ENCODE data around the gene CAB39. TPM values are rescaled to one million over a fixed set of nuclear protein-coding genes. Genes with fewer than 3 reads are reported as not detected.
"Not testable (repeated sequence)": the region's sequence is repeated elsewhere in the genome, so short reads cannot be mapped to it uniquely, and the experiment has no call there.

CAB39 gene
- total and polyA plus RNA-seq, 2 donors = 49.2 to 53.2 TPM

- H3K4me3 ChIP-seq (ENCODE audit: low read length in 2 of 2) = no peak overlapping the region
- DNase-seq (ENCODE audit: low read depth in 6 of 9, low spot score in 9 of 9) = no peak
- H3K36me3 ChIP-seq (ENCODE audit: control insufficient read depth in 2 of 2, insufficient read depth in 2 of 2, low read length in 1 of 2) = no peaks in the 10 kb centered on the region
- H3K4me1 ChIP-seq (ENCODE audit: control insufficient read depth in 2 of 2, insufficient read depth in 2 of 2, low read length in 2 of 2) = no peaks in the 10 kb centered on the region
- no peaks in the 10 kb centered on the region for H3K27me3 ChIP-seq (ENCODE audit: control insufficient read depth in 2 of 2, insufficient read depth in 1 of 2, low read length in 1 of 2)
- WGBS = 96% methylated on average over 4 of the region's 4 CpGs
- no peak overlapping the region for H3K27ac ChIP-seq (ENCODE audit: low read depth in 1 of 2, low read length in 1 of 2)
- no peaks in the 10 kb centered on the region for H3K9me3 ChIP-seq (ENCODE audit: control insufficient read depth in 2 of 2, insufficient read depth in 1 of 2, low read length in 1 of 2)
These were observed 21.5 kb upstream of the CAB39 start for GRCh38 chr2:230691005-230691647.

- no peaks in the 10 kb centered on the region for H3K36me3 ChIP-seq (ENCODE audit: control insufficient read depth in 2 of 2, insufficient read depth in 2 of 2, low read length in 1 of 2)
- 96% methylated on average over 2 of the region's 2 CpGs for WGBS
These were observed 19.9 kb upstream of the CAB39 start for GRCh38 chr2:230692760-230693159.

GRCh38 chr2:230693411-230693810 is 19.2 kb upstream of the CAB39 start:
- no peaks in the 10 kb centered on the region for H3K36me3 ChIP-seq (ENCODE audit: control insufficient read depth in 2 of 2, insufficient read depth in 2 of 2, low read length in 1 of 2)
- WGBS = 96% methylated on average over 6 of the region's 6 CpGs
- H3K27me3 ChIP-seq (ENCODE audit: control insufficient read depth in 2 of 2, insufficient read depth in 1 of 2, low read length in 1 of 2) = no peaks in the 10 kb centered on the region
- no peaks in the 10 kb centered on the region for H3K9me3 ChIP-seq (ENCODE audit: control insufficient read depth in 2 of 2, insufficient read depth in 1 of 2, low read length in 1 of 2)
- no peak overlapping the region for H3K4me3 ChIP-seq (ENCODE audit: low read length in 2 of 2)
- DNase-seq (ENCODE audit: low read depth in 6 of 9, low spot score in 9 of 9) = no peak
- H3K27ac ChIP-seq (ENCODE audit: low read depth in 1 of 2, low read length in 1 of 2) = no peak overlapping the region
- no peaks in the 10 kb centered on the region for H3K4me1 ChIP-seq (ENCODE audit: control insufficient read depth in 2 of 2, insufficient read depth in 2 of 2, low read length in 2 of 2)

More at GRCh38 chr2:230692760-230693159, 19.9 kb upstream of the CAB39 start:
- H3K4me1 ChIP-seq (ENCODE audit: control insufficient read depth in 2 of 2, insufficient read depth in 2 of 2, low read length in 2 of 2) = no peaks in the 10 kb centered on the region
- no peaks in the 10 kb centered on the region for H3K27me3 ChIP-seq (ENCODE audit: control insufficient read depth in 2 of 2, insufficient read depth in 1 of 2, low read length in 1 of 2)
- H3K27ac ChIP-seq (ENCODE audit: low read depth in 1 of 2, low read length in 1 of 2) = no peak overlapping the region
- DNase-seq (ENCODE audit: low read depth in 6 of 9, low spot score in 9 of 9) = no peak
- no peak overlapping the region for H3K4me3 ChIP-seq (ENCODE audit: low read length in 2 of 2)
- H3K9me3 ChIP-seq (ENCODE audit: control insufficient read depth in 2 of 2, insufficient read depth in 1 of 2, low read length in 1 of 2) = no peaks in the 10 kb centered on the region

- 96% methylated on average over 3 of the region's 3 CpGs for WGBS
- Histone ChIP-seq H3K27me3 (ENCODE audit: control insufficient read depth in 2 of 2, insufficient read depth in 1 of 2, low read length in 1 of 2) (no peaks in the 10 kb centered on the region), H3K4me3 (ENCODE audit: low read length in 2 of 2) (no peak overlapping the region), H3K4me1 (ENCODE audit: control insufficient read depth in 2 of 2, insufficient read depth in 2 of 2, low read length in 2 of 2) (no peaks in the 10 kb centered on the region), H3K27ac (ENCODE audit: low read depth in 1 of 2, low read length in 1 of 2) (no peak overlapping the region), H3K9me3 (ENCODE audit: control insufficient read depth in 2 of 2, insufficient read depth in 1 of 2, low read length in 1 of 2) (no peaks in the 10 kb centered on the region), H3K36me3 (ENCODE audit: control insufficient read depth in 2 of 2, insufficient read depth in 2 of 2, low read length in 1 of 2) (no peaks in the 10 kb centered on the region)
- DNase-seq (ENCODE audit: low read depth in 6 of 9, low spot score in 9 of 9) = no peak
These were observed 18.4 kb upstream of the CAB39 start for GRCh38 chr2:230694241-230694640.

- H3K9me3 ChIP-seq (ENCODE audit: control insufficient read depth in 2 of 2, insufficient read depth in 1 of 2, low read length in 1 of 2) = no peaks in the 10 kb centered on the region
- H3K27ac ChIP-seq (ENCODE audit: low read depth in 1 of 2, low read length in 1 of 2) = no peak overlapping the region
- H3K36me3 ChIP-seq (ENCODE audit: control insufficient read depth in 2 of 2, insufficient read depth in 2 of 2, low read length in 1 of 2) = no peaks in the 10 kb centered on the region
- 92% methylated on average over 6 of the region's 6 CpGs for WGBS
- H3K4me1 ChIP-seq (ENCODE audit: control insufficient read depth in 2 of 2, insufficient read depth in 2 of 2, low read length in 2 of 2) = no peaks in the 10 kb centered on the region
- H3K4me3 ChIP-seq (ENCODE audit: low read length in 2 of 2) = no peak overlapping the region
- no peak for DNase-seq (ENCODE audit: low read depth in 6 of 9, low spot score in 9 of 9)
- H3K27me3 ChIP-seq (ENCODE audit: control insufficient read depth in 2 of 2, insufficient read depth in 1 of 2, low read length in 1 of 2) = no peaks in the 10 kb centered on the region
These were observed 17.1 kb upstream of the CAB39 start for GRCh38 chr2:230695551-230695950.

- Histone ChIP-seq H3K27me3 (ENCODE audit: control insufficient read depth in 2 of 2, insufficient read depth in 1 of 2, low read length in 1 of 2) (no peaks in the 10 kb centered on the region), H3K9me3 (ENCODE audit: control insufficient read depth in 2 of 2, insufficient read depth in 1 of 2, low read length in 1 of 2) (no peaks in the 10 kb centered on the region), H3K27ac (ENCODE audit: low read depth in 1 of 2, low read length in 1 of 2) (no peak overlapping the region), H3K4me1 (ENCODE audit: control insufficient read depth in 2 of 2, insufficient read depth in 2 of 2, low read length in 2 of 2) (no peaks in the 10 kb centered on the region), H3K4me3 (ENCODE audit: low read length in 2 of 2) (no peak overlapping the region), H3K36me3 (ENCODE audit: control insufficient read depth in 2 of 2, insufficient read depth in 2 of 2, low read length in 1 of 2) (no peaks in the 10 kb centered on the region)
- DNase-seq (ENCODE audit: low read depth in 6 of 9, low spot score in 9 of 9) = no peak
These were observed 16.0 kb upstream of the CAB39 start for GRCh38 chr2:230696670-230697069.

GRCh38 chr2:230697676-230698075 is 15.0 kb upstream of the CAB39 start:
- WGBS = 87% methylated on average over 4 of the region's 4 CpGs
- Histone ChIP-seq H3K27me3 (ENCODE audit: control insufficient read depth in 2 of 2, insufficient read depth in 1 of 2, low read length in 1 of 2) (no peaks in the 10 kb centered on the region), H3K4me3 (ENCODE audit: low read length in 2 of 2) (no peak overlapping the region), H3K9me3 (ENCODE audit: control insufficient read depth in 2 of 2, insufficient read depth in 1 of 2, low read length in 1 of 2) (no peaks in the 10 kb centered on the region), H3K27ac (ENCODE audit: low read depth in 1 of 2, low read length in 1 of 2) (no peak overlapping the region), H3K4me1 (ENCODE audit: control insufficient read depth in 2 of 2, insufficient read depth in 2 of 2, low read length in 2 of 2) (no peaks in the 10 kb centered on the region), H3K36me3 (ENCODE audit: control insufficient read depth in 2 of 2, insufficient read depth in 2 of 2, low read length in 1 of 2) (no peaks in the 10 kb centered on the region)
- DNase-seq (ENCODE audit: low read depth in 6 of 9, low spot score in 9 of 9) = no peak

GRCh38 chr2:230698753-230699152 is 13.9 kb upstream of the CAB39 start:
- H3K36me3 ChIP-seq (ENCODE audit: control insufficient read depth in 2 of 2, insufficient read depth in 2 of 2, low read length in 1 of 2); H3K27ac ChIP-seq (ENCODE audit: low read depth in 1 of 2, low read length in 1 of 2); H3K4me1 ChIP-seq (ENCODE audit: control insufficient read depth in 2 of 2, insufficient read depth in 2 of 2, low read length in 2 of 2); H3K9me3 ChIP-seq (ENCODE audit: control insufficient read depth in 2 of 2, insufficient read depth in 1 of 2, low read length in 1 of 2); H3K27me3 ChIP-seq (ENCODE audit: control insufficient read depth in 2 of 2, insufficient read depth in 1 of 2, low read length in 1 of 2); DNase-seq (ENCODE audit: low read depth in 6 of 9, low spot score in 9 of 9); H3K4me3 ChIP-seq (ENCODE audit: low read length in 2 of 2): not testable (repeated sequence)
- 96% methylated on average over 3 of the region's 3 CpGs for WGBS

GRCh38 chr2:230700447-230700846 is 12.2 kb upstream of the CAB39 start:
- H3K36me3 ChIP-seq (ENCODE audit: control insufficient read depth in 2 of 2, insufficient read depth in 2 of 2, low read length in 1 of 2) = no peaks in the 10 kb centered on the region
- H3K4me3 ChIP-seq (ENCODE audit: low read length in 2 of 2) = no peak overlapping the region
- peaks cover 0 to 6% of the 10 kb centered on the region in 2 donors for H3K9me3 ChIP-seq (ENCODE audit: control insufficient read depth in 2 of 2, insufficient read depth in 1 of 2, low read length in 1 of 2)
- H3K4me1 ChIP-seq (ENCODE audit: control insufficient read depth in 2 of 2, insufficient read depth in 2 of 2, low read length in 2 of 2) = no peaks in the 10 kb centered on the region
- no peak overlapping the region for H3K27ac ChIP-seq (ENCODE audit: low read depth in 1 of 2, low read length in 1 of 2)
- no peak for DNase-seq (ENCODE audit: low read depth in 6 of 9, low spot score in 9 of 9)
- H3K27me3 ChIP-seq (ENCODE audit: control insufficient read depth in 2 of 2, insufficient read depth in 1 of 2, low read length in 1 of 2) = no peaks in the 10 kb centered on the region

- Histone ChIP-seq H3K9me3 (ENCODE audit: control insufficient read depth in 2 of 2, insufficient read depth in 1 of 2, low read length in 1 of 2) (peaks cover 0 to 6% of the 10 kb centered on the region in 2 donors), H3K36me3 (ENCODE audit: control insufficient read depth in 2 of 2, insufficient read depth in 2 of 2, low read length in 1 of 2) (no peaks in the 10 kb centered on the region), H3K27me3 (ENCODE audit: control insufficient read depth in 2 of 2, insufficient read depth in 1 of 2, low read length in 1 of 2) (no peaks in the 10 kb centered on the region), H3K4me3 (ENCODE audit: low read length in 2 of 2) (no peak overlapping the region), H3K4me1 (ENCODE audit: control insufficient read depth in 2 of 2, insufficient read depth in 2 of 2, low read length in 2 of 2) (no peaks in the 10 kb centered on the region), H3K27ac (ENCODE audit: low read depth in 1 of 2, low read length in 1 of 2) (no peak overlapping the region)
- no peak for DNase-seq (ENCODE audit: low read depth in 6 of 9, low spot score in 9 of 9)
- 96% methylated on average over 3 of the region's 3 CpGs for WGBS
These were observed 11.3 kb upstream of the CAB39 start for GRCh38 chr2:230701308-230701707.

All from thymus (tissue), 11 donors.